SK-N-SH (cell line): ENCODE data around the gene XPOT. TPM values are rescaled to one million over a fixed set of nuclear protein-coding genes. Genes with fewer than 3 reads are reported as not detected.
A peak's percentile ranks its signal among the peaks of the same experiment; 100 is the strongest.

Source experiments
- CTCF ChIA-PET: fragments of 300-600, 350-600 bp; formaldehyde crosslinking; extraction: SDS; loops from one replicate; lab custom pipeline; 2021; lab: Yijun Ruan, JAX
- POLR2A ChIA-PET: fragments of 350-600 bp; sonication (Branson Sonifier 250); formaldehyde crosslinking; extraction: SDS; loops from one replicate; lab custom pipeline; 2020; ENCODE audit warnings: antibody characterized with exemption, inconsistent platforms; lab: Yijun Ruan, JAX
- DNase-seq: peaks from one replicate; pipeline ENCODE4 v3.0.0; 2012
- H2AFZ ChIP-seq: fragments of 200-600 bp; sonication (generic); 2 replicates; pipeline ENCODE4 v1.8.1; 2016; ENCODE audit warnings: antibody characterized with exemption, mild to moderate bottlenecking, low read depth
- H3F3A ChIP-seq: fragments of 200-600 bp; sonication (generic); replicated peaks from 2 replicates; pipeline ENCODE3; 2016; ENCODE audit warnings: antibody characterized with exemption, mild to moderate bottlenecking; ENCODE audit not compliant: insufficient read depth
- H3K27ac ChIP-seq, 2 experiments: fragments of 200-500 bp in 1 of 2; fragments of 200-600 bp in 1 of 2; sonication (Bioruptor generic) in 1 of 2; sonication (generic), shearing (Covaris generic) in 1 of 2; 2 replicates each; pipeline versions ENCODE4 v1.5.1 to v1.6.1; 2014 to 2016; ENCODE audit warnings: low read depth in 2 of 2, inconsistent platforms in 1 of 2, low read length in 1 of 2, mild to moderate bottlenecking in 1 of 2, mixed read lengths in 1 of 2
- H3K27me3 ChIP-seq: fragments of 200-600 bp; sonication (generic), shearing (Covaris generic); 2 replicates; pipeline ENCODE4 v1.6.1; 2016; ENCODE audit warnings: mixed run types; ENCODE audit not compliant: insufficient read depth
- H3K36me3 ChIP-seq, 2 experiments: fragments of 200-500 bp in 1 of 2; fragments of 200-600 bp in 1 of 2; sonication (Bioruptor generic) in 1 of 2; sonication (generic) in 1 of 2; replicated peaks in 1 of 2; 2 replicates each; pipeline versions ENCODE3 to v1.5.1; 2014 to 2016; ENCODE audit warnings: low read length in 1 of 2, mild to moderate bottlenecking in 1 of 2; ENCODE audit not compliant: insufficient read depth in 2 of 2, control insufficient read depth in 1 of 2
- H3K4me1 ChIP-seq, 2 experiments: fragments of 200-500 bp in 1 of 2; fragments of 200-600 bp in 1 of 2; sonication (Bioruptor generic) in 1 of 2; sonication (generic), shearing (Covaris generic) in 1 of 2; 2 replicates each; pipeline versions ENCODE4 v1.5.1 to v1.6.1; 2014 to 2016; ENCODE audit warnings: low read depth in 1 of 2, low read length in 1 of 2, mixed run types in 1 of 2; ENCODE audit not compliant: insufficient read depth in 2 of 2, control insufficient read depth in 1 of 2
- H3K4me2 ChIP-seq: fragments of 200-600 bp; sonication (generic), shearing (Covaris generic); 2 replicates; pipeline ENCODE4 v1.6.1; 2017; ENCODE audit warnings: mixed run types
- H3K4me3 ChIP-seq, 2 experiments: fragments of 200-500 bp in 1 of 2; fragments of 200-600 bp in 1 of 2; sonication (Bioruptor generic) in 1 of 2; sonication (generic), shearing (Covaris generic) in 1 of 2; 2 replicates each; pipeline versions ENCODE4 v1.5.1 to v1.8.1; 2014 to 2016; ENCODE audit warnings: low read depth in 2 of 2, inconsistent platforms in 1 of 2, low read length in 1 of 2, mild to moderate bottlenecking in 1 of 2, mixed read lengths in 1 of 2, moderate library complexity in 1 of 2
- H3K79me2 ChIP-seq: fragments of 200-600 bp; sonication (generic); 2 replicates; pipeline ENCODE4 v1.8.1; 2017; ENCODE audit warnings: mild to moderate bottlenecking; ENCODE audit not compliant: insufficient read depth
- H3K9ac ChIP-seq: fragments of 200-600 bp; sonication (generic); 2 replicates; pipeline ENCODE4 v1.6.1; 2017; ENCODE audit warnings: mixed run types
- H3K9me2 ChIP-seq: fragments of 200-600 bp; sonication (generic); 2 replicates; pipeline ENCODE4 v1.6.1; 2017; ENCODE audit warnings: mixed run types
- H3K9me3 ChIP-seq: fragments of 200-600 bp; sonication (generic); 2 replicates; pipeline ENCODE4 v1.6.1; 2017; ENCODE audit warnings: mixed run types, mild to moderate bottlenecking, moderate library complexity
- H4K20me1 ChIP-seq: fragments of 200-600 bp; sonication (generic); 2 replicates; pipeline ENCODE4 v1.6.1; 2017; ENCODE audit warnings: mild to moderate bottlenecking, mixed run types; ENCODE audit not compliant: insufficient read depth
- CHD2 ChIP-seq: fragments of 150-350 bp; IDR thresholded peaks from 2 replicates; pipeline ENCODE4 v1.6.1; 2018; ENCODE audit warnings: low read length; ENCODE audit not compliant: partially characterized antibody
- EP300 ChIP-seq, 2 experiments: IDR thresholded peaks; 2 replicates each; pipeline versions ENCODE4 v1.4.0 to v1.6.1; 2012; ENCODE audit warnings: borderline replicate concordance in 1 of 2, low read depth in 1 of 2, low read length in 1 of 2
- FOXJ3 ChIP-seq: sonication (generic); formaldehyde crosslinking; IDR thresholded peaks from 2 replicates; pipeline ENCODE4 v1.5.1; 2020; ENCODE audit warnings: mild to moderate bottlenecking, missing genetic modification reagents
- GATA2 ChIP-seq: sonication (generic); formaldehyde crosslinking; IDR thresholded peaks from 2 replicates; pipeline ENCODE4 v1.5.0; 2020; ENCODE audit warnings: mild to moderate bottlenecking, missing genetic modification reagents
- MEF2A ChIP-seq: IDR thresholded peaks from 2 replicates; pipeline ENCODE4 v1.4.0; 2012; ENCODE audit warnings: low read depth, borderline replicate concordance
- MXI1 ChIP-seq: IDR thresholded peaks from 2 replicates; pipeline ENCODE4 v1.6.1; 2012; ENCODE audit warnings: mild to moderate bottlenecking, low read depth, low read length, improper control_type of control experiment
- RCOR1 ChIP-seq: fragments of 150-350 bp; IDR thresholded peaks from 2 replicates; pipeline ENCODE4 v1.6.1; 2017; ENCODE audit warnings: antibody characterized with exemption, low read length
- TAF1 ChIP-seq: IDR thresholded peaks from 2 replicates; pipeline ENCODE4 v1.6.1; 2012; ENCODE audit warnings: low read depth, mild to moderate bottlenecking, low read length, moderate library complexity, borderline replicate concordance
- TCF12 ChIP-seq: IDR thresholded peaks from 2 replicates; pipeline ENCODE4 v1.4.0; 2012
- WGBS: methylation state at CpG from one replicate; pipeline ENCODE4 v1.1.6; 2017; ENCODE audit warnings: low lambda C conversion rate; 5-methylcytosine and 5-hydroxymethylcytosine counted together
- polyA plus RNA-seq, 3 experiments: library from polyadenylated mRNA; depleted of rRNA; stranded (reverse); fragments of >200 nt; gene quantifications; 2 replicates each; pipeline ENCODE4 v1.2.3, GENCODE V29; 2012
- TF ChIP-seq, protein P1 (sequence below): IDR thresholded peaks from 2 replicates; pipeline ENCODE4; 2012
- TF ChIP-seq, protein P2 (sequence below): fragments of 150-350 bp; IDR thresholded peaks from 2 replicates; pipeline ENCODE4 v1.6.1; 2017; ENCODE audit warnings: antibody characterized with exemption, low read length, low read depth, borderline replicate concordance
- TF ChIP-seq, protein P3 (sequence below): fragments of 200-600 bp; sonication (generic); IDR thresholded peaks from 2 replicates; pipeline ENCODE4 v1.6.1; 2017; ENCODE audit warnings: antibody characterized with exemption, mild to moderate bottlenecking, moderate library complexity
- TF ChIP-seq, protein P4 (sequence below): IDR thresholded peaks from 2 replicates; pipeline ENCODE4 v1.4.0; 2012; ENCODE audit warnings: low read depth, borderline replicate concordance
- TF ChIP-seq, protein P5 (sequence below): IDR thresholded peaks from 2 replicates; pipeline ENCODE4 v1.6.1; 2012; ENCODE audit warnings: mild to moderate bottlenecking, low read depth, low read length, moderate library complexity

Gene XPOT
- polyA plus RNA-seq, 1 of the 3 experiments (the other 2 are of a cell fraction), result 25.6 TPM

DNA sequence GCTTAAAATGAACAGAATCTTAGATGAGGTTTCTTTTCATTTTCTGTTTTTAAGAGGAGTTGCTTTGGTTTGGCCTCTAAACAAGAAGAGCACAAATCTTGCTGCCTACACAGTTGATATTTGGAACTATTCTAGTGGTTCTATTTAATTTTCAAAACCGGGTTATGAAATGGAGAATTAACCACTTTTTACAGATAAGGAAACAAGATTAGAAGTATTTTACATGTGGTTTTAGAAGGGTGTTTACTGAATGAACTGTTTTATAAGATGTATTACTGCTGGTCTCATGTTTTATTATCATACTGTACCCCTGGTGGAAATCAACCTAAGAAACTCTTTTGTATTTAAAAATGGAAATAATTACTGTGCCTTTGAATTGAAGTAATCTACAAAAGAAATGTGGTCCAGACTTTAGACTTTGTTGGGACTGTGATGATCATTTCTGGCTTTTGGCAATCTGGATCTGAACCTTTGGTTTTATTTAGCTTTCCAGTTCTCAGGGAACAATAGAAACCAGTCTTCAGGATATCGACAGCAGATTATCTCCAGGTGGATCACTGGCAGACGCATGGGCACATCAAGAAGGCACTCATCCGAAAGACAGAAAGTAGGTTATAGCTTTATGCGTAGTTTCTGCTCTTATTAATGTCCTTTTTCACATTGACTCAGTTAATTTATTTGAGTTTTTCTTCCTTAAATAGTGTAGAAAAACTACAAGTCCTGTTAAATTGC lies 91.0 kb downstream of the XPOT start:
- Histone ChIP-seq H3K4me3 (no peak overlapping the region), H3K4me2 (no peak overlapping the region), H3K36me3 (peaks cover 69 to 92% of the 10 kb centered on the region in 2 experiments), H3K4me1 (peaks cover 0 to 7% of the 10 kb centered on the region in 2 experiments; a peak in 2 of 4 replicates), H3K9ac (no peak overlapping the region), H4K20me1 (no peaks in the 10 kb centered on the region), H3K9me3 (no peaks in the 10 kb centered on the region), H3F3A (peaks cover 17% of the 10 kb centered on the region), H3K79me2 (0 out of 2 replicates have a peak, but pooled peaks cover 2% of the 10 kb centered on the region), H3K27ac (peak overlapping the region; percentile 2 to 79; a peak in 2 of 4 replicates), H3K9me2 (no peaks in the 10 kb centered on the region), H2AFZ (no peak overlapping the region), H3K27me3 (no peaks in the 10 kb centered on the region)
- DNase-seq, result peak; percentile 55
- WGBS, result 79% methylated on average over 5 of the region's 5 CpGs
- TF ChIP-seq TCF12, result 0 out of 2 replicates have a peak, but pooled peaks have one; percentile 12
- peak; percentile 76 for TF ChIP-seq MXI1
- TF ChIP-seq, protein P1, sequence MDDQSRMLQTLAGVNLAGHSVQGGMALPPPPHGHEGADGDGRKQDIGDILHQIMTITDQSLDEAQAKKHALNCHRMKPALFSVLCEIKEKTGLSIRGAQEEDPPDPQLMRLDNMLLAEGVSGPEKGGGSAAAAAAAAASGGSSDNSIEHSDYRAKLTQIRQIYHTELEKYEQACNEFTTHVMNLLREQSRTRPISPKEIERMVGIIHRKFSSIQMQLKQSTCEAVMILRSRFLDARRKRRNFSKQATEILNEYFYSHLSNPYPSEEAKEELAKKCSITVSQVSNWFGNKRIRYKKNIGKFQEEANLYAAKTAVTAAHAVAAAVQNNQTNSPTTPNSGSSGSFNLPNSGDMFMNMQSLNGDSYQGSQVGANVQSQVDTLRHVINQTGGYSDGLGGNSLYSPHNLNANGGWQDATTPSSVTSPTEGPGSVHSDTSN, result no peak
- TF ChIP-seq GATA2 (CRISPR knock-in tag), result peak; percentile 85
- TF ChIP-seq, protein P2, sequence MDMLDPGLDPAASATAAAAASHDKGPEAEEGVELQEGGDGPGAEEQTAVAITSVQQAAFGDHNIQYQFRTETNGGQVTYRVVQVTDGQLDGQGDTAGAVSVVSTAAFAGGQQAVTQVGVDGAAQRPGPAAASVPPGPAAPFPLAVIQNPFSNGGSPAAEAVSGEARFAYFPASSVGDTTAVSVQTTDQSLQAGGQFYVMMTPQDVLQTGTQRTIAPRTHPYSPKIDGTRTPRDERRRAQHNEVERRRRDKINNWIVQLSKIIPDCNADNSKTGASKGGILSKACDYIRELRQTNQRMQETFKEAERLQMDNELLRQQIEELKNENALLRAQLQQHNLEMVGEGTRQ, result no peak
- peak; percentile 42; the same call in 1 of the 2 replicates for TF ChIP-seq RCOR1
- peak in 1 of 2 experiments; percentile 73; a peak in 2 of 4 replicates for TF ChIP-seq EP300 (IDR thresholded peaks at IDR 0.05; ENCODE audit: borderline replicate concordance in 1 of 2, low read depth in 1 of 2, low read length in 1 of 2)
- TF ChIP-seq CHD2, result no peak
- ChIA-PET CTCF (interaction anchor here (0.8 to 1.5 kb wide), 5 partner anchors 10 to 54 kb away, joined by 3 to 6 read pairs (median 4); no protein-coding TSS in a partner anchor), POLR2A (no interaction called here)

- DNase-seq, result no peak
- no peaks in the 10 kb centered on the region for H3K9me3 ChIP-seq
- H3K36me3 ChIP-seq, result peaks cover 67 to 94% of the 10 kb centered on the region in 2 experiments
- no peak overlapping the region for H3K4me2 ChIP-seq
- no peaks in the 10 kb centered on the region for H3K79me2 ChIP-seq
- H3K9ac ChIP-seq, result no peak overlapping the region
- ChIA-PET CTCF (interaction anchor here (1.1 kb wide), 1 partner anchor 27 kb away, joined by 3 read pairs; no protein-coding TSS in a partner anchor), POLR2A (no interaction called here)
- H4K20me1 ChIP-seq, result no peaks in the 10 kb centered on the region
- no peaks in the 10 kb centered on the region for H3K9me2 ChIP-seq
- H3F3A ChIP-seq, result peaks cover 27% of the 10 kb centered on the region
- no peaks in the 10 kb centered on the region for H3K27me3 ChIP-seq
- H3K4me3 ChIP-seq, result no peak overlapping the region
- 98% methylated on average over 2 of the region's 2 CpGs for WGBS
- H3K4me1 ChIP-seq, result peaks cover 0 to 7% of the 10 kb centered on the region in 2 experiments; a peak in 2 of 4 replicates
- H3K27ac ChIP-seq, result no peak overlapping the region
- no peak overlapping the region for H2AFZ ChIP-seq
- TF ChIP-seq MEF2A (no peak), GATA2 (CRISPR knock-in tag) (no peak), TAF1 (no peak), FOXJ3 (CRISPR knock-in tag) (no peak)
- TF ChIP-seq, protein P3, sequence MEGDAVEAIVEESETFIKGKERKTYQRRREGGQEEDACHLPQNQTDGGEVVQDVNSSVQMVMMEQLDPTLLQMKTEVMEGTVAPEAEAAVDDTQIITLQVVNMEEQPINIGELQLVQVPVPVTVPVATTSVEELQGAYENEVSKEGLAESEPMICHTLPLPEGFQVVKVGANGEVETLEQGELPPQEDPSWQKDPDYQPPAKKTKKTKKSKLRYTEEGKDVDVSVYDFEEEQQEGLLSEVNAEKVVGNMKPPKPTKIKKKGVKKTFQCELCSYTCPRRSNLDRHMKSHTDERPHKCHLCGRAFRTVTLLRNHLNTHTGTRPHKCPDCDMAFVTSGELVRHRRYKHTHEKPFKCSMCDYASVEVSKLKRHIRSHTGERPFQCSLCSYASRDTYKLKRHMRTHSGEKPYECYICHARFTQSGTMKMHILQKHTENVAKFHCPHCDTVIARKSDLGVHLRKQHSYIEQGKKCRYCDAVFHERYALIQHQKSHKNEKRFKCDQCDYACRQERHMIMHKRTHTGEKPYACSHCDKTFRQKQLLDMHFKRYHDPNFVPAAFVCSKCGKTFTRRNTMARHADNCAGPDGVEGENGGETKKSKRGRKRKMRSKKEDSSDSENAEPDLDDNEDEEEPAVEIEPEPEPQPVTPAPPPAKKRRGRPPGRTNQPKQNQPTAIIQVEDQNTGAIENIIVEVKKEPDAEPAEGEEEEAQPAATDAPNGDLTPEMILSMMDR, result no peak
- TF ChIP-seq, protein P4, sequence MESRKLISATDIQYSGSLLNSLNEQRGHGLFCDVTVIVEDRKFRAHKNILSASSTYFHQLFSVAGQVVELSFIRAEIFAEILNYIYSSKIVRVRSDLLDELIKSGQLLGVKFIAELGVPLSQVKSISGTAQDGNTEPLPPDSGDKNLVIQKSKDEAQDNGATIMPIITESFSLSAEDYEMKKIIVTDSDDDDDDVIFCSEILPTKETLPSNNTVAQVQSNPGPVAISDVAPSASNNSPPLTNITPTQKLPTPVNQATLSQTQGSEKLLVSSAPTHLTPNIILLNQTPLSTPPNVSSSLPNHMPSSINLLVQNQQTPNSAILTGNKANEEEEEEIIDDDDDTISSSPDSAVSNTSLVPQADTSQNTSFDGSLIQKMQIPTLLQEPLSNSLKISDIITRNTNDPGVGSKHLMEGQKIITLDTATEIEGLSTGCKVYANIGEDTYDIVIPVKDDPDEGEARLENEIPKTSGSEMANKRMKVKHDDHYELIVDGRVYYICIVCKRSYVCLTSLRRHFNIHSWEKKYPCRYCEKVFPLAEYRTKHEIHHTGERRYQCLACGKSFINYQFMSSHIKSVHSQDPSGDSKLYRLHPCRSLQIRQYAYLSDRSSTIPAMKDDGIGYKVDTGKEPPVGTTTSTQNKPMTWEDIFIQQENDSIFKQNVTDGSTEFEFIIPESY, result no peak
- TF ChIP-seq, protein P5, sequence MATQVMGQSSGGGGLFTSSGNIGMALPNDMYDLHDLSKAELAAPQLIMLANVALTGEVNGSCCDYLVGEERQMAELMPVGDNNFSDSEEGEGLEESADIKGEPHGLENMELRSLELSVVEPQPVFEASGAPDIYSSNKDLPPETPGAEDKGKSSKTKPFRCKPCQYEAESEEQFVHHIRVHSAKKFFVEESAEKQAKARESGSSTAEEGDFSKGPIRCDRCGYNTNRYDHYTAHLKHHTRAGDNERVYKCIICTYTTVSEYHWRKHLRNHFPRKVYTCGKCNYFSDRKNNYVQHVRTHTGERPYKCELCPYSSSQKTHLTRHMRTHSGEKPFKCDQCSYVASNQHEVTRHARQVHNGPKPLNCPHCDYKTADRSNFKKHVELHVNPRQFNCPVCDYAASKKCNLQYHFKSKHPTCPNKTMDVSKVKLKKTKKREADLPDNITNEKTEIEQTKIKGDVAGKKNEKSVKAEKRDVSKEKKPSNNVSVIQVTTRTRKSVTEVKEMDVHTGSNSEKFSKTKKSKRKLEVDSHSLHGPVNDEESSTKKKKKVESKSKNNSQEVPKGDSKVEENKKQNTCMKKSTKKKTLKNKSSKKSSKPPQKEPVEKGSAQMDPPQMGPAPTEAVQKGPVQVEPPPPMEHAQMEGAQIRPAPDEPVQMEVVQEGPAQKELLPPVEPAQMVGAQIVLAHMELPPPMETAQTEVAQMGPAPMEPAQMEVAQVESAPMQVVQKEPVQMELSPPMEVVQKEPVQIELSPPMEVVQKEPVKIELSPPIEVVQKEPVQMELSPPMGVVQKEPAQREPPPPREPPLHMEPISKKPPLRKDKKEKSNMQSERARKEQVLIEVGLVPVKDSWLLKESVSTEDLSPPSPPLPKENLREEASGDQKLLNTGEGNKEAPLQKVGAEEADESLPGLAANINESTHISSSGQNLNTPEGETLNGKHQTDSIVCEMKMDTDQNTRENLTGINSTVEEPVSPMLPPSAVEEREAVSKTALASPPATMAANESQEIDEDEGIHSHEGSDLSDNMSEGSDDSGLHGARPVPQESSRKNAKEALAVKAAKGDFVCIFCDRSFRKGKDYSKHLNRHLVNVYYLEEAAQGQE, result no peak
Measured at GRCh38 chr12:64496839-64497400, 92.7 kb downstream of the XPOT start.
